ENCODE measurements around the gene HOXA4. TPM values are rescaled to one million over a fixed set of nuclear protein-coding genes. Genes with fewer than 3 reads are reported as not detected.

The HOXA4 gene
- total RNA-seq, 1 experiment from 2014 or later = 2.0 TPM

- CTCF ChIA-PET = no interaction called here
- intact Hi-C loops (cut with micrococcal nuclease) = no loop called here
- DNase-seq (ENCODE audit: low read depth, low spot score) (no peak), ATAC-seq (no peak)
- no peak overlapping the region for H2AFZ ChIP-seq (ENCODE audit: low read depth, low read length, poor library complexity, severe bottlenecking)
- H3K27me3 ChIP-seq (ENCODE audit: insufficient read depth, low read length) = no peaks in the 10 kb centered on the region
- RAD21 ChIA-PET (ENCODE audit: low non-redundant PET in 1 of 2, low total read pairs in 2 of 2, uncharacterized antibody in 2 of 2, unreplicated experiment in 2 of 2) = interaction anchor here in 1 of 2 experiments (0.7 kb wide), 1 partner anchor 696 kb away, joined by 3 read pairs; no protein-coding TSS in a partner anchor
- no peak overlapping the region for H3K9ac ChIP-seq (ENCODE audit: low read length)
- H3K4me2 ChIP-seq (ENCODE audit: low read length) = no peak overlapping the region
- H3K9me2 ChIP-seq (ENCODE audit: insufficient read depth) = no peaks in the 10 kb centered on the region
- no peaks in the 10 kb centered on the region for H3K9me3 ChIP-seq (ENCODE audit: control insufficient read depth in 1 of 2, insufficient read depth in 1 of 2, low read depth in 1 of 2, low read length in 2 of 2)
- POLR2A ChIA-PET = interaction anchor here (0.9 kb wide), 1 partner anchor 10 kb away, joined by 3 read pairs; no protein-coding TSS in a partner anchor
- TF ChIP-seq EZH2phosphoT487 (IDR thresholded peaks at IDR 0.05; ENCODE audit: borderline replicate concordance) = no peak
- no peak for TF ChIP-seq POLR2AphosphoS5 (IDR thresholded peaks at IDR 0.05; ENCODE audit: low read depth, low read length)
- TF ChIP-seq POLR2A (IDR thresholded peaks at IDR 0.05; ENCODE audit: borderline replicate concordance, extremely low read depth, insufficient read depth, insufficient read length) = no peak
- no peak for TF ChIP-seq CEBPB (IDR thresholded peaks at IDR 0.05; ENCODE audit: low read depth)
- TF ChIP-seq SRF (IDR thresholded peaks at IDR 0.05; ENCODE audit: low read depth) = no peak
- no peak for TF ChIP-seq TCF7L2 (IDR thresholded peaks at IDR 0.05; ENCODE audit: borderline replicate concordance, extremely low read depth, insufficient read depth, insufficient read length)
- TF ChIP-seq SP1 (IDR thresholded peaks at IDR 0.05; ENCODE audit: low read depth) = no peak
- no peak for TF ChIP-seq CBX3 (IDR thresholded peaks at IDR 0.05; ENCODE audit: low read depth)
- TF ChIP-seq, protein P1, sequence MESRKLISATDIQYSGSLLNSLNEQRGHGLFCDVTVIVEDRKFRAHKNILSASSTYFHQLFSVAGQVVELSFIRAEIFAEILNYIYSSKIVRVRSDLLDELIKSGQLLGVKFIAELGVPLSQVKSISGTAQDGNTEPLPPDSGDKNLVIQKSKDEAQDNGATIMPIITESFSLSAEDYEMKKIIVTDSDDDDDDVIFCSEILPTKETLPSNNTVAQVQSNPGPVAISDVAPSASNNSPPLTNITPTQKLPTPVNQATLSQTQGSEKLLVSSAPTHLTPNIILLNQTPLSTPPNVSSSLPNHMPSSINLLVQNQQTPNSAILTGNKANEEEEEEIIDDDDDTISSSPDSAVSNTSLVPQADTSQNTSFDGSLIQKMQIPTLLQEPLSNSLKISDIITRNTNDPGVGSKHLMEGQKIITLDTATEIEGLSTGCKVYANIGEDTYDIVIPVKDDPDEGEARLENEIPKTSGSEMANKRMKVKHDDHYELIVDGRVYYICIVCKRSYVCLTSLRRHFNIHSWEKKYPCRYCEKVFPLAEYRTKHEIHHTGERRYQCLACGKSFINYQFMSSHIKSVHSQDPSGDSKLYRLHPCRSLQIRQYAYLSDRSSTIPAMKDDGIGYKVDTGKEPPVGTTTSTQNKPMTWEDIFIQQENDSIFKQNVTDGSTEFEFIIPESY (IDR thresholded peaks at IDR 0.05; ENCODE audit: extremely low read depth, insufficient replicate concordance, low read length) = no peak
- TF ChIP-seq EZH2 (IDR thresholded peaks at IDR 0.05) = no peak
- TF ChIP-seq SIN3A (IDR thresholded peaks at IDR 0.05; ENCODE audit: low read depth) = no peak
- H3K27ac ChIP-seq (ENCODE audit: low read depth, low read length) = no peak overlapping the region
- peaks cover 0 to 1% of the 10 kb centered on the region in 2 experiments; a peak in 1 of 4 replicates for H3K4me1 ChIP-seq (ENCODE audit: control insufficient read depth in 1 of 2, insufficient read depth in 2 of 2, low read length in 2 of 2)
- BruUV-seq (replicated peaks) = no TSS peak
- no peaks in the 10 kb centered on the region for H3K79me2 ChIP-seq (ENCODE audit: insufficient read depth, low read length)
- H3K36me3 ChIP-seq (ENCODE audit: control insufficient read depth in 1 of 2, insufficient read depth in 2 of 2, low read length in 2 of 2) = no peaks in the 10 kb centered on the region
- H4K20me1 ChIP-seq (ENCODE audit: insufficient read depth) = no peaks in the 10 kb centered on the region
- H3K4me3 ChIP-seq (replicated peaks in 1 of 2; ENCODE audit: low read depth in 1 of 2, low read length in 2 of 2) = no peak overlapping the region
Observed at GRCh38 chr7:27105301-27106031, 25.1 kb downstream of the HOXA4 start.
